Transverse colon (tissue), 4 donors: ENCODE data around the gene RAPGEF5. TPM values are rescaled to one million over a fixed set of nuclear protein-coding genes. Genes with fewer than 3 reads are reported as not detected.

Experiments used
- DNase-seq: peaks from one replicate; pipeline ENCODE4 v3.0.0-alpha.2; 2019
- H3K27ac ChIP-seq, 4 donors: fragments of 200-600 bp; sonication (generic); 2 replicates each; pipeline ENCODE4 v1.5.1; 2016 to 2018; ENCODE audit warnings: inconsistent platforms in 4 of 4
- H3K27me3 ChIP-seq: fragments of 200-600 bp; sonication (generic); 2 replicates; pipeline ENCODE4 v1.5.1; 2017; ENCODE audit warnings: inconsistent platforms
- H3K36me3 ChIP-seq, 4 donors: fragments of 200-600 bp; sonication (generic); 2 replicates each; pipeline ENCODE4 v1.5.1; 2017 to 2019; ENCODE audit warnings: inconsistent platforms in 4 of 4
- H3K4me1 ChIP-seq, 4 donors: fragments of 200-600 bp; sonication (generic); 2 replicates each; pipeline ENCODE4 v1.5.1; 2017 to 2020; ENCODE audit warnings: inconsistent platforms in 4 of 4
- H3K4me3 ChIP-seq, 4 donors: fragments of 200-600 bp; sonication (generic); 1 replicate in 1 of 4; 2 replicates in 3 of 4; pipeline versions ENCODE4 v1.5.1 to v1.6.1; 2017 to 2019; ENCODE audit warnings: inconsistent platforms in 4 of 4
- H3K9me3 ChIP-seq, 2 donors: fragments of 200-600 bp; sonication (generic); 2 replicates each; pipeline ENCODE4 v1.5.1; 2017 to 2019; ENCODE audit warnings: inconsistent platforms in 2 of 2
- EP300 ChIP-seq: sonication (generic); formaldehyde crosslinking; IDR thresholded peaks from one replicate; pipeline ENCODE4 v1.6.1; 2017; ENCODE audit warnings: antibody characterized with exemption, low read depth
- POLR2A ChIP-seq: fragments of 450-650 bp; IDR thresholded peaks from one replicate; pipeline ENCODE4 v1.6.1; 2016; ENCODE audit warnings: antibody characterized with exemption, mild to moderate bottlenecking, moderate library complexity
- POLR2AphosphoS5 ChIP-seq, 3 donors: sonication (generic); formaldehyde crosslinking; IDR thresholded peaks; one replicate each; pipeline ENCODE4 v1.6.1; 2016; ENCODE audit warnings: antibody characterized with exemption in 3 of 3
- WGBS, 2 donors: methylation state at CpG; one replicate each; pipeline ENCODE4 v1.1.5; 2018; ENCODE audit warnings: low coverage in 1 of 2; 5-methylcytosine and 5-hydroxymethylcytosine counted together
- in situ Hi-C, 4 donors: fragments of 200-750 bp; cut with MboI; loops; one replicate each; pipeline versions ENCODE4 v1.15.0 to v1.15.1; 2017; ENCODE audit warnings: low sequenced_read_pairs in 3 of 4, low pct_ligation_motif_present in 1 of 4, low pct_unique_long_range_greater_than_20kb in 1 of 4
- intact Hi-C: fragments of 100-400 bp; cut with DNase I; formaldehyde crosslinking; loops from one replicate; pipeline ENCODE4 v1.15.1; 2023; ENCODE audit warnings: low total_unique reads
- total RNA-seq, 4 donors: library from RNA; depleted of rRNA; stranded (reverse); fragments of >200 nt; gene quantifications; one replicate each; pipeline ENCODE4 v1.1.0, GENCODE V29; 2016
- TF ChIP-seq, protein P1 (sequence below), 5 experiments: fragments of 200-600 bp in 3 of 5; fragments of 450-650 bp in 2 of 5; sonication (generic) in 3 of 5; IDR thresholded peaks; 1 replicate in 2 of 5; 2 replicates in 3 of 5; pipeline ENCODE4 v1.5.1; 2016 to 2017; ENCODE audit warnings: antibody characterized with exemption in 5 of 5, inconsistent platforms in 3 of 5, mild to moderate bottlenecking in 2 of 5, moderate library complexity in 1 of 5

RAPGEF5 gene
- total RNA-seq, 4 donors from 2014 or later: 82.3 to 112 (median 100) TPM

DNA sequence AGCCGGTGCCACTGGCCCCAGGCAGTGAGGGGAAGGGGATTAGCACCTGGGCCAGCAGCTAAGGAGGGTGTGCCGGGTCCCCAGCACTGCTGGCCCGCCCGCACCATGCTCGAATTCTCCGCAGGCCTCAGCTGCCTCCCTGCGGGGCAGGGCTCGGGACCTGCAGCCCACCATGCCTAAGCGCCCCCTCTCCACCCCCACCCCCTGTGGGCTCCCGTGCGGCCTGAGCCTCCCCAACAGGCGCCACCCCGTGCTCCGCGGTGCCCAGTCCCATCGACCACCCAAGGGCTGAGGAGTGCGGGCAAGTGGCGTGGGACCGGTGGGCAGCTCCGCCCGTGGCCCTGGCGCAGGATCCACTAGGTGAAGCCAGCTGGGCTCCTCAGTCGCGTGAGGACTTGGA lies 266.4 kb downstream of the RAPGEF5 start:
- WGBS, 2 donors: 96% methylated on average over 18 of the region's 24 CpGs; no CpG with 5 or more reads in 1 of the 2 donors
- H3K36me3 ChIP-seq: no peaks in the 10 kb centered on the region
- intact Hi-C loops: no loop called here

DNA sequence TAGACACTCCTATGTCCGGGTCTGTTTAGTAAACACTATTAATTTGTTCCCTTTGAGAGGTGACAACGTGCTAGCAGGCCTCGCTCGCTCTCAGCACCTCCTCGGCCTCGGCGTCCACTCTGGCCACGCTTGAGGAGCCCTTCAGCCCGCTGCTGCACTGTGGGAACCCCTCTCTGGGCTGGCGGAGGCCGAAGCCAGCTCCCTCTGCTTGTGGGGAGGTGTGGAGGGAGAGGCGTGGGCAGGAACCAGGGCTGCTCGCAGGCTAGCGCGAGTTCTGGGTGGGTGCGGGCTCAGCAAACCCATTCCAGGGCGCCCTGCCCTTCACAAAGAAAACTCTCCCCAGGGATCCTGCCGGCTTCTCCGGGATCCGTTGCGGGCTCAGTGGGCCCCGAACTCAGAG lies 266.8 kb downstream of the RAPGEF5 start:
- H3K9me3 ChIP-seq: no peaks in the 10 kb centered on the region
- no peaks in the 10 kb centered on the region for H3K4me1 ChIP-seq
- WGBS, 2 donors: 88 to 92% methylated on average over 2 to 21 of the region's 22 CpGs
- no peak for TF ChIP-seq POLR2A
- TF ChIP-seq, protein P1, sequence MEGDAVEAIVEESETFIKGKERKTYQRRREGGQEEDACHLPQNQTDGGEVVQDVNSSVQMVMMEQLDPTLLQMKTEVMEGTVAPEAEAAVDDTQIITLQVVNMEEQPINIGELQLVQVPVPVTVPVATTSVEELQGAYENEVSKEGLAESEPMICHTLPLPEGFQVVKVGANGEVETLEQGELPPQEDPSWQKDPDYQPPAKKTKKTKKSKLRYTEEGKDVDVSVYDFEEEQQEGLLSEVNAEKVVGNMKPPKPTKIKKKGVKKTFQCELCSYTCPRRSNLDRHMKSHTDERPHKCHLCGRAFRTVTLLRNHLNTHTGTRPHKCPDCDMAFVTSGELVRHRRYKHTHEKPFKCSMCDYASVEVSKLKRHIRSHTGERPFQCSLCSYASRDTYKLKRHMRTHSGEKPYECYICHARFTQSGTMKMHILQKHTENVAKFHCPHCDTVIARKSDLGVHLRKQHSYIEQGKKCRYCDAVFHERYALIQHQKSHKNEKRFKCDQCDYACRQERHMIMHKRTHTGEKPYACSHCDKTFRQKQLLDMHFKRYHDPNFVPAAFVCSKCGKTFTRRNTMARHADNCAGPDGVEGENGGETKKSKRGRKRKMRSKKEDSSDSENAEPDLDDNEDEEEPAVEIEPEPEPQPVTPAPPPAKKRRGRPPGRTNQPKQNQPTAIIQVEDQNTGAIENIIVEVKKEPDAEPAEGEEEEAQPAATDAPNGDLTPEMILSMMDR (IDR thresholded peaks at IDR 0.05): no peak
- no peak for TF ChIP-seq POLR2AphosphoS5 (IDR thresholded peaks at IDR 0.05)
- no peak for TF ChIP-seq EP300
- DNase-seq: no peak
- no peaks in the 10 kb centered on the region for H3K36me3 ChIP-seq
- H3K27me3 ChIP-seq: no peaks in the 10 kb centered on the region
- in situ Hi-C loops: no loop called here
- intact Hi-C loops: no loop called here
- H3K4me3 ChIP-seq: no peak overlapping the region
- no peak overlapping the region for H3K27ac ChIP-seq

More for the DNA sequence above, 266.4 kb downstream of the RAPGEF5 start:
- Histone ChIP-seq H3K27ac (no peak overlapping the region), H3K9me3 (no peaks in the 10 kb centered on the region), H3K27me3 (no peaks in the 10 kb centered on the region), H3K4me1 (no peaks in the 10 kb centered on the region), H3K4me3 (no peak overlapping the region)
- in situ Hi-C loops: no loop called here
- DNase-seq: no peak
- no peak for TF ChIP-seq POLR2AphosphoS5 (IDR thresholded peaks at IDR 0.05)
- no peak for TF ChIP-seq POLR2A
- no peak for TF ChIP-seq EP300
- TF ChIP-seq, protein P1 (IDR thresholded peaks at IDR 0.05): no peak

DNA sequence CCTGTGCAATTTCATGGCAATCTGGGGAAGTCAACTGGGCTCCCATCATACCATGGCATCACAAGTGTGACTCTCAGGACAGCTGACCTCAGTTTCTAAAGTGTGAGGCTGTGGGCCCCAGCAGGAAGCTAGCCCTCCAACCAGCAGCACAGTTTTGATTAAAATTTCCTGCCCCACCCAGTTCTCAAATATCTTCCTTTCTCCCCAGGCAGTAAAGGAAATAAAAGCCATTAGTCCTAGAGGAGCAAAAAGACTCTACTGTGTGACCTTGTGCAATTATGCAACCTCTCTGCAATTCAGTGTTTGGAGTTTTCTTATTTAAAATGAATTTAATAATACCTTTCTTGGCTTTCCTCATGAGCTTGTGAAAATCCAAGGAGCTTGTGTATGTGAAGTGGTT lies 268.1 kb downstream of the RAPGEF5 start:
- peaks cover 0 to 3% (median 1%) of the 10 kb centered on the region in 4 donors for H3K4me1 ChIP-seq
- H3K9me3 ChIP-seq: no peaks in the 10 kb centered on the region
- intact Hi-C loops: no loop called here
- no peak overlapping the region for H3K4me3 ChIP-seq
- TF ChIP-seq EP300: no peak
- no peak for TF ChIP-seq POLR2A
- TF ChIP-seq, protein P1 (IDR thresholded peaks at IDR 0.05): no peak
- TF ChIP-seq POLR2AphosphoS5 (IDR thresholded peaks at IDR 0.05): no peak
- no peaks in the 10 kb centered on the region for H3K27me3 ChIP-seq
- no peak for DNase-seq
- H3K27ac ChIP-seq: no peak overlapping the region
- in situ Hi-C loops: no loop called here
- no peaks in the 10 kb centered on the region for H3K36me3 ChIP-seq

DNA sequence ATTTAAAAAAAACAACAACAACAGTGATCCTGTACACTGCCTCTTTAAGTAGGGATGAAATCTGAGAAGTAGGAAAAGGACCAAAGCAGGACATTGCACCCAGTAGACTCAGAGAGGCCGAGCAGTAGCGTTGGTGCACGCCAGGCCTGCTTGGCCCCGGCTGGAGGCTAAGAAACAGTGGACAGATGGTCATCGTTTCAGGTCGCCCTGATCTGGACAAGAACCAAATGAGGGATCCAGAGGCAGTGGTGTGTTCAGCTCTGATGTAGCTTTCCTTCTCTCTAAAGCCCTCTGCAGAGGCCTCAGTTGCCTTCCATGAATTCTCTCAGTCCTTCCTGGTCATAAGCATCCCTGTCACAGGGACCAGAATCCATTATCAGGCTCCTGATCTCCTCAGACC lies 269.1 kb downstream of the RAPGEF5 start:
- Histone ChIP-seq H3K9me3 (no peaks in the 10 kb centered on the region), H3K27me3 (no peaks in the 10 kb centered on the region), H3K4me1 (peaks cover 0 to 6% (median 6%) of the 10 kb centered on the region in 4 donors), H3K27ac (no peak overlapping the region), H3K36me3 (no peaks in the 10 kb centered on the region), H3K4me3 (no peak overlapping the region)
- WGBS, 2 donors: 89 to 95% methylated on average over 3 to 6 of the region's 6 CpGs
- no peak for TF ChIP-seq POLR2AphosphoS5 (IDR thresholded peaks at IDR 0.05)
- TF ChIP-seq POLR2A: no peak
- TF ChIP-seq, protein P1 (IDR thresholded peaks at IDR 0.05): no peak
- no peak for TF ChIP-seq EP300
- intact Hi-C loops (no loop called here), in situ Hi-C loops (no loop called here)
- no peak for DNase-seq
